AG10803 (cell line): ENCODE data around the gene RTN4.
A peak's percentile ranks its signal among the peaks of the same experiment; 100 is the strongest.

Source experiments
- DNase-seq: peaks from one replicate; pipeline ENCODE4 v3.0.0; 2010; ENCODE audit warnings: low read depth
- H3K4me3 ChIP-seq: 2 replicates; pipeline ENCODE4 v1.5.1; 2011; ENCODE audit warnings: mild to moderate bottlenecking, low read length, control low read depth
- TF ChIP-seq, protein P1 (sequence below): conservative IDR thresholded peaks from 2 replicates; pipeline ENCODE4 v1.5.1; 2011; ENCODE audit warnings: mild to moderate bottlenecking, low read length, control low read depth, inconsistent platforms

Gene RTN4

DNA sequence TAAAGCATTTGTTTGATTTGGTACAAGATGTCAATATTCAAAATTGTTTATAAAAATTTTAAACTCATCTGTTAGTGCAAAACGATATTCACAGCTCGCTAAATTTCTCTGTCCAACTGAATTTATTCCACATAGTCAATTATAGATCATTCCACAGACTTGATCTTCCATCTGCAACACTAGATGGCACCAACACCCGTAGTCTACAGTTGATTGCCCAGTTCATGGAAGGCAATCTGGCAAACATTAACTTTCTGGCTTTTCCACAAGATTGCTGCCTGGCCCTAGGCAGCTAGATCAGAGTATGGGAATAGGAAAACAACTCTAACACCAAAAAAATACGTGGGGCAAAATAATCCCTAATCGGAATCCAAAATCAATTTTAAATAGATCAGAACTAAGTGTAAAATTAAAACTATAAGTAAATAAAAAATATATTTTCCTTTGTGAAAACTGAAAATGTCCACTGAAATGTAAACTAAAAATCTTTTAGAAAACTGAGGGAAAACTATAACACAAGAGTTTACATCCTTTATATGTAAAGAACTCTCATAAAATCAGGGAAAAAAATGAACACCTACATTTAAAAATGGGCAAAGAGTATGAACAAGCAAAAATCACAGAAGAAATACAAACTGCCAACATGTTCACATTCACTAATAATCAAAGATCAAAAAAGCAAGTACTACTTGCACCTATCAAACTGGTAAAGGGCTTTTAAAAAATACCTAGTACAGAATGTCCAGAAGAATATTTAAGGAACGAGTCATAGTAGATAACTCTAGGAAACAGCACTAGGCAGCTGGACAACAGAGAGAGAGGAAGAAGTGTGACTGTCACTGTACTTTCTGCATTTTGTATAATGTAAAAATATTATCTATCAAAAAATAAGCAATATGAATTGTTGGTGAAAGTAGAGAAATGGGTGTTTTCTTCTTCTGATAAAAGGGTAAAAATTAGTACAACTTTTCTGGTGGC is 35.0 kb downstream of the RTN4 start:
- DNase-seq, result peak; percentile 88
- TF ChIP-seq, protein P1, sequence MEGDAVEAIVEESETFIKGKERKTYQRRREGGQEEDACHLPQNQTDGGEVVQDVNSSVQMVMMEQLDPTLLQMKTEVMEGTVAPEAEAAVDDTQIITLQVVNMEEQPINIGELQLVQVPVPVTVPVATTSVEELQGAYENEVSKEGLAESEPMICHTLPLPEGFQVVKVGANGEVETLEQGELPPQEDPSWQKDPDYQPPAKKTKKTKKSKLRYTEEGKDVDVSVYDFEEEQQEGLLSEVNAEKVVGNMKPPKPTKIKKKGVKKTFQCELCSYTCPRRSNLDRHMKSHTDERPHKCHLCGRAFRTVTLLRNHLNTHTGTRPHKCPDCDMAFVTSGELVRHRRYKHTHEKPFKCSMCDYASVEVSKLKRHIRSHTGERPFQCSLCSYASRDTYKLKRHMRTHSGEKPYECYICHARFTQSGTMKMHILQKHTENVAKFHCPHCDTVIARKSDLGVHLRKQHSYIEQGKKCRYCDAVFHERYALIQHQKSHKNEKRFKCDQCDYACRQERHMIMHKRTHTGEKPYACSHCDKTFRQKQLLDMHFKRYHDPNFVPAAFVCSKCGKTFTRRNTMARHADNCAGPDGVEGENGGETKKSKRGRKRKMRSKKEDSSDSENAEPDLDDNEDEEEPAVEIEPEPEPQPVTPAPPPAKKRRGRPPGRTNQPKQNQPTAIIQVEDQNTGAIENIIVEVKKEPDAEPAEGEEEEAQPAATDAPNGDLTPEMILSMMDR, result peak; percentile 83
- no peak overlapping the region for H3K4me3 ChIP-seq

DNA sequence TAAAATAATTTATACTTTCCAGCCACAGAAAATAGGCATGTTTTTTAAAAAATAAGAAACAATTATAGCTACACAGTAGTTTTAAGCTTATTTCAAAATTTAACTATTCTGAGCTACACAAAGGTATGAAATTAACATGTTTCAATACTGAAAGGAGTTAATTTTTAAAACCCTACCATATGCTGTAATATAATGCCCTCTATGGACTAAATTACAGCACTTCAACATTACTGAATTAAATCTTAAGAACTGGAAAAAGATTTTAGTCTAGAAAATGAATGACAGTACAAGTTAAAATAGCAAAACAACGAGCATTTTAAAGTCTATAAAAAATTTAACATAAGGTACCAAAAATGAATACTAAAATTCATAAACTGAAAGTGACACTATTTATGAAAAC is 36.3 kb downstream of the RTN4 start:
- no peak overlapping the region for H3K4me3 ChIP-seq
- TF ChIP-seq, protein P1, result peak; percentile 32; the same call in 1 of the 2 replicates
- no peak for DNase-seq

DNA sequence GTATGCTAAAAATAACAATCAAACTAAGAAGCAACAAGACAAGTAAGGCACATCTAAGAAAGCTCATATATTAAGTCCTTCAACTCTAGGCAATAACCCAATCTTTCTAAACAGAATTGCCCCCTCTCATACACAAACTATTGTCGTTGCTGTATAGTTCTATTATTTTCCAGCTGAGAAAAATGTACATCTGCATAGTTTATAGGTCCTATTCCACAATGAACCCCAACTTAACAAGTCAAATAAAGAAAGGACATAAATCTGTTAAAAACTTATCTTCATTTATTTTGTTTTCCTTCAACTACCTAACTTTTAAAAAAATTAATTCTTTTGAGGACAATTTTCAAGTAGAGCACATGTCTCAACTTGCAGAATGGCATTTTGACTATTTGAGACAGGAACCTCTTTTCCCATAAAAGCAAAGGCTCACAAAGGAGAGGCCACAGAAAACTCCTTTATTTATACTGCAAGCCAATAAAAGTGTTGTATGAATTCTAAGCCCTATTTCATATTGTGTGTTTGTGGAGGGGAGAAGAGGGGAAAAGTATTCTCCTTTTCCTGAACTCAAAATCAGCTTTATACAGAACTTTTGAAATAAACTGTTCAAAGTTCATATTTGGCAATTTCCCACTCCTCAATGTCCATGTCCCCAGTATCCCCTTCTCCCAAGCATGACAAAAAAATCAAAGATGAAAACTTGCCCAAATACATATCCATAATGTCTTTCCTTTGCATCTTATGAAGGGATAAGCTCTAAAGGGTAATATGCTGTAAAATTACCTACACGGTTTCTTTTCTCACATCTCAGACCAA is 37.4 kb downstream of the RTN4 start:
- no peak overlapping the region for H3K4me3 ChIP-seq
- TF ChIP-seq, protein P1, result no peak
- no peak for DNase-seq

DNA sequence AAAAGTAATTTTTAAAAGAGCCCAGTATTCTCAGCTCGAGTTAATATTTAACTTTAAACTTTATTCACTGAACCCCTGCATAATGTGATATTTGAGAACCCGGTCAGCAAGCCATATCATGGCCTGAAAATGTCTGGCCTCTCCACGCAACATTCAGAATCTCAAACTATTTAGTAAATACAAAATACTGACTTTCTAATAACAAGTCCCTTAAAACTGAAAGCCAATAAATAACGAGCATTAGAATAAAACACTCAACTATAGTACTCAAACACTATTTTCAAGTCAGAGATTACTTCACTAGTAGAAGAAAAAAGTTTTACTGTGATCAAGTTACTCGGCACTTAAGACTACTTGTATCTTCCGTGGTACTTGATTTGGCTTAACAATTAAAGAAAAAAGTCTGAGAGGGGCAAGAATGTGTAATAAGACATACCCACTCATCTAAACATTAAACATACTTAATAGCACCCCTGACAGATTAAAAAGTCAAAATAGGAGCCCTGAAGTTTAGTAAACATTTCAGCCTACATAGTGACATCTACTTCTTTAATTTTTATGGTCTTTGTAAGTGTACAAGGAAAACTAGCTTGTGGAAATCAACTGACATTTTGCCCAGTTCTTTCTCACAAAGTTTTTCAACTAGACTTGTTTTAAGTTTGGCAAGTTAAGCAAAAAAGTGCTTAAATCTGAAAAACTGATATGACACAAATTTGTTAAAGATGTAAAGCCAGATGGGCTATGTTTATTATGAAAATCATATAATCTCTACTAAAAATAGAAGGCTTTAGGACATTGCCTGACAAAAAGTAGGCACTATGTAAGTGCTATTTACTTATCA is 38.2 kb downstream of the RTN4 start:
- DNase-seq, result no peak
- TF ChIP-seq, protein P1, result no peak
- no peak overlapping the region for H3K4me3 ChIP-seq

DNA sequence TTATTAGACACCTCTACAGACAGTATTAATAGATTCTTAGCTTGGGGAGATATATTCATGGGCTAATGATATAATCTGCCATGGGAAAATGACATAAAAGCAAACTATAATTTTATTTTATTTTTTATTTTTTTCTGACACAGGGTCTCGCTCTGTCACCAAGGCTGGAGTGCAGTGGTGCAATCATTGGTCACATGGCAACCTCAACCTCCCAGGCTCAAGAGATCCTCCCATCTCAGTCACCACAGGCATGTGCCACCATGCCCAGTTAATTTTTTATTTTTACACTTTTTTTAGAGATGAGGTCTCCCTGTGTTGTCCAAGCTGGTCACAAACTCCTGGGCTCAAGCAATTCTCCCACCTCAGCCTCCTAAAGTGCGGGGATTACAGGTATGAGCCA is 39.3 kb downstream of the RTN4 start:
- DNase-seq, result peak; percentile 51
- no peak overlapping the region for H3K4me3 ChIP-seq
- TF ChIP-seq, protein P1, result no peak

DNA sequence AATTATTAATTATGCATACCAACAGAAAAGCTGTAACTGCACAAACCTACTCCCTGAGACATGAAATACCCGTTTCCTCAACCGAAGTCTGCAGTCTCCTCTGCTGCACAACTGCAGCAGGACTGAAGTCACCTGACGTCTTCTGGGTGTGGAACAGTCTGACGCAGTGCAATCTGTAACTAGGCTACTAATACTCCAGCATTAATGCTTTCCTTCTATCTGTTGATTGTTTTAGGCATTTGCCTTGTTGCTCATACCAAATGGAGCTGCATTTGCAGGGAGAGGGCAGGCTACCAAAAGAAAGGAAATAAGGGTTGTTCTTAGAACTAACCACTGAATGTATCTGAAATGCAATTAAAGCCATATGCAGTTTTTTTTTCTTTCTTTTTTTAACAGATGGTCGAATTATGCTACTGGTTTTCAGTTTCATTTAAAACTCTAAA is 40.1 kb downstream of the RTN4 start:
- peak; percentile 66 for DNase-seq
- TF ChIP-seq, protein P1, result no peak
- peak overlapping the region; percentile 45 for H3K4me3 ChIP-seq
